K562 (cell line): ENCODE results near the gene EPN3. TPM values are rescaled to one million over a fixed set of nuclear protein-coding genes. Genes with fewer than 3 reads are reported as not detected.

Experiments
- ATAC-seq: fragments of 200-7000 bp; cut with Tn5 transposase; 3 replicates; pipeline ENCODE4 v1.9.1; 2020; ENCODE audit warnings: moderate library complexity
- BruUV-seq: library from RNA; stranded (reverse); fragments of 400-500 nt; replicated peaks from 2 replicates; lab custom pipeline; 2021; lab: Mats Ljungman, UMichigan
- CTCF ChIA-PET: fragments of 300-600 bp; formaldehyde crosslinking; extraction: SDS; loops from one replicate; lab custom pipeline; 2021; ENCODE audit warnings: low intra/inter-chr PET ratio; lab: Yijun Ruan, JAX
- POLR2A ChIA-PET: fragments of 300-600, 350-650 bp; sonication (Branson Sonifier 250); formaldehyde crosslinking; extraction: SDS; loops from one replicate; lab custom pipeline; 2021; ENCODE audit warnings: antibody characterized with exemption, inconsistent platforms; lab: Yijun Ruan, JAX
- DNase-seq, 4 experiments: peaks; one replicate each; pipeline versions ENCODE4 v3.0.0 to v3.0.0-alpha.2; 2011 to 2018; ENCODE audit warnings: low spot score in 3 of 4, mixed read lengths in 3 of 4; ENCODE audit errors: extremely low read depth in 1 of 4
- FAIRE-seq: peaks from 2 replicates; lab custom pipeline; 2011; peaks lifted over from hg19 to GRCh38; lab: Jason Lieb, UNC
- H2AFZ ChIP-seq: 2 replicates; pipeline ENCODE4 v1.6.0; 2011; ENCODE audit warnings: low read depth, low read length, control low read depth, inconsistent platforms
- H3K27ac ChIP-seq: fragments of 200-600 bp; 3 replicates; pipeline ENCODE4 v1.8.0; 2011; ENCODE audit warnings: low read depth, mild to moderate bottlenecking, control low read depth, inconsistent platforms, low read length, moderate library complexity, mixed read lengths; ENCODE audit errors: extremely low read depth
- H3K27me3 ChIP-seq, 2 experiments: fragments of 300-600 bp in 1 of 2; 2 replicates in 1 of 2; 3 replicates in 1 of 2; pipeline versions ENCODE4 v1.6.0 to v1.8.0; 2011; ENCODE audit warnings: inconsistent platforms in 2 of 2, low read length in 2 of 2, mild to moderate bottlenecking in 1 of 2, mixed read lengths in 1 of 2, moderate library complexity in 1 of 2; ENCODE audit not compliant: control insufficient read depth in 2 of 2, insufficient read depth in 2 of 2
- H3K36me3 ChIP-seq: fragments of 300-600 bp; 3 replicates; pipeline ENCODE4 v1.8.0; 2011; ENCODE audit warnings: mild to moderate bottlenecking, low read length, inconsistent platforms; ENCODE audit not compliant: control insufficient read depth, insufficient read depth
- H3K4me1 ChIP-seq, 2 experiments: fragments of 200-600 bp in 1 of 2; replicated peaks in 1 of 2; 2 replicates in 1 of 2; 3 replicates in 1 of 2; pipeline versions ENCODE4 v1.5.1 to v1.8.0; 2011; ENCODE audit warnings: inconsistent platforms in 2 of 2, low read length in 2 of 2, mild to moderate bottlenecking in 1 of 2, mixed read lengths in 1 of 2, moderate library complexity in 1 of 2; ENCODE audit not compliant: control insufficient read depth in 2 of 2, insufficient read depth in 2 of 2
- H3K4me2 ChIP-seq: 2 replicates; pipeline ENCODE4 v1.6.1; 2011; ENCODE audit warnings: low read length, control low read depth, inconsistent platforms, mixed read lengths; ENCODE audit not compliant: insufficient read depth
- H3K4me3 ChIP-seq: fragments of 200-600 bp; sonication (generic), shearing (Covaris generic); 2 replicates; pipeline ENCODE4 v1.5.1; 2016; ENCODE audit warnings: control low read depth, inconsistent platforms
- H3K79me2 ChIP-seq: fragments of 200-600 bp; 3 replicates; pipeline ENCODE4 v1.8.0; 2011; ENCODE audit warnings: low read length, inconsistent platforms; ENCODE audit not compliant: control insufficient read depth, insufficient read depth
- H3K9ac ChIP-seq, 2 experiments: 2 replicates each; pipeline versions ENCODE4 v1.6.0 to v1.6.1; 2011; ENCODE audit warnings: low read depth in 2 of 2, low read length in 2 of 2, control low read depth in 1 of 2, inconsistent platforms in 1 of 2, mild to moderate bottlenecking in 1 of 2, mixed read lengths in 1 of 2; ENCODE audit not compliant: insufficient read depth in 1 of 2
- H3K9me1 ChIP-seq: one replicate; pipeline ENCODE4 v1.6.0; 2011; ENCODE audit warnings: inconsistent platforms, mild to moderate bottlenecking, low read length, moderate library complexity; ENCODE audit not compliant: control insufficient read depth, insufficient read depth
- H3K9me3 ChIP-seq: replicated peaks from 2 replicates; pipeline ENCODE4 v1.5.1; 2011; ENCODE audit warnings: low read depth, low read length, inconsistent platforms; ENCODE audit not compliant: control insufficient read depth, insufficient read depth
- H4K20me1 ChIP-seq: replicated peaks from 2 replicates; pipeline ENCODE4 v1.6.1; 2011; ENCODE audit warnings: low read length, inconsistent platforms, mixed read lengths; ENCODE audit not compliant: control insufficient read depth, insufficient read depth
- CREB1 ChIP-seq, 2 experiments: sonication (generic) in 1 of 2; formaldehyde crosslinking in 1 of 2; IDR thresholded peaks; 2 replicates each; pipeline versions ENCODE4 v1.6.1 to v1.8.0; 2012 to 2022; ENCODE audit warnings: inconsistent platforms in 1 of 2, mild to moderate bottlenecking in 1 of 2, missing genetic modification reagents in 1 of 2, moderate library complexity in 1 of 2
- E2F6 ChIP-seq, 2 experiments: IDR thresholded peaks; 2 replicates each; pipeline ENCODE4 v1.6.1; 2011; ENCODE audit warnings: borderline replicate concordance in 1 of 2, control low read depth in 1 of 2, low read depth in 1 of 2, low read length in 1 of 2, mild to moderate bottlenecking in 1 of 2, mixed read lengths in 1 of 2, moderate library complexity in 1 of 2; ENCODE audit not compliant: insufficient read depth in 1 of 2, insufficient read length in 1 of 2, poor library complexity in 1 of 2, severe bottlenecking in 1 of 2; ENCODE audit errors: extremely low read depth in 1 of 2
- ELK3 ChIP-seq: fragments of 450-650 bp; formaldehyde crosslinking; IDR thresholded peaks from 2 replicates; pipeline ENCODE4 v1.4.0; 2020; ENCODE audit warnings: mild to moderate bottlenecking
- EP300 ChIP-seq: IDR thresholded peaks from 2 replicates; pipeline ENCODE4 v1.6.1; 2012; ENCODE audit warnings: low read length, improper control_type of control experiment
- ESRRA ChIP-seq: fragments of 450-650 bp; IDR thresholded peaks from 2 replicates; pipeline ENCODE4 v1.6.1; 2014; ENCODE audit warnings: low read depth, mild to moderate bottlenecking, moderate library complexity, borderline replicate concordance
- FOXK1 ChIP-seq: sonication (generic); formaldehyde crosslinking; IDR thresholded peaks from 2 replicates; pipeline ENCODE4 v1.8.0; 2022; ENCODE audit warnings: missing genetic modification reagents, mild to moderate bottlenecking, borderline replicate concordance
- GABPB1 ChIP-seq: sonication (generic); formaldehyde crosslinking; IDR thresholded peaks from 2 replicates; pipeline ENCODE4 v1.8.0; 2022; ENCODE audit warnings: mild to moderate bottlenecking, missing genetic modification reagents
- HNRNPK ChIP-seq: fragments of 200-400 bp; formaldehyde crosslinking; IDR thresholded peaks from one replicate; pipeline ENCODE4 v1.6.1; 2018; ENCODE audit warnings: mild to moderate bottlenecking, low read depth, low read length; ENCODE audit not compliant: poor library complexity, severe bottlenecking
- L3MBTL2 ChIP-seq: fragments of 450-650 bp; IDR thresholded peaks from 2 replicates; pipeline ENCODE4 v1.6.1; 2016; ENCODE audit warnings: mild to moderate bottlenecking, moderate library complexity
- STAG1 ChIP-seq: sonication (generic); formaldehyde crosslinking; IDR thresholded peaks from 2 replicates; pipeline ENCODE4 v1.5.0; 2020; ENCODE audit warnings: missing genetic modification reagents, borderline replicate concordance
- TRIM25 ChIP-seq: fragments of 450-650 bp; IDR thresholded peaks from 2 replicates; pipeline ENCODE4 v1.7.0; 2016; ENCODE audit warnings: borderline replicate concordance
- ZNF395 ChIP-seq: fragments of 200-800 bp; sonication (Bioruptor generic); IDR thresholded peaks from 2 replicates; pipeline ENCODE4 v1.6.1; 2017; ENCODE audit warnings: missing genetic modification characterization, missing compliant biosample characterization
- ZNF589 ChIP-seq: fragments of 200-800 bp; sonication (Bioruptor generic); IDR thresholded peaks from 2 replicates; pipeline ENCODE4 v1.6.1; 2016; ENCODE audit warnings: low read depth, missing genetic modification characterization, missing compliant biosample characterization
- ZNF79 ChIP-seq: fragments of 250-450 bp; sonication (Bioruptor Pico); IDR thresholded peaks from 2 replicates; pipeline ENCODE4 v1.4.0; 2020; ENCODE audit warnings: low read depth, mild to moderate bottlenecking, moderate library complexity
- WGBS: fragments of 100-300 bp; shearing (Covaris generic); methylation state at CpG from one replicate; pipeline ENCODE4 v1.1.6; 2016; ENCODE audit warnings: low coverage, mixed read lengths; ENCODE audit not compliant: insufficient coverage; ENCODE audit errors: missing lambda C conversion rate; 5-methylcytosine and 5-hydroxymethylcytosine counted together
- in situ Hi-C: fragments of 300-500 bp; cut with MboI; formaldehyde crosslinking; loops from 4 replicates; pipeline ENCODE4 v1.15.0; 2018; ENCODE audit warnings: inconsistent platforms, mixed read lengths
- intact Hi-C: fragments of 100-400 bp; cut with micrococcal nuclease; formaldehyde crosslinking; loops from 2 replicates; pipeline ENCODE4 v1.14.2; 2022
- polyA plus RNA-seq, 8 experiments: library from polyadenylated mRNA; depleted of rRNA in 4 of 8; stranded (reverse) in 5 of 8; unstranded in 3 of 8; fragments of >200 nt; fragmentation: Nextera tagmentation in 2 of 8; fragmentation: Illumina TruSeq in 1 of 8; extraction: Ambion mirVana in 2 of 8; extraction: Trizol in 1 of 8; gene quantifications; 2 replicates each; pipeline versions ENCODE4 v1.2.1 to v1.2.3, GENCODE V29; 2011 to 2014; ENCODE audit warnings: inconsistent platforms in 1 of 8, missing spikeins in 1 of 8
- total RNA-seq, 7 experiments: library from RNA; depleted of rRNA in 6 of 7; stranded (reverse); fragments of >200 nt in 6 of 7; fragmentation: Illumina TruSeq in 2 of 7; extraction: Trizol in 2 of 7; gene quantifications; 2 replicates each; pipeline versions ENCODE4 v1.2.1 to v1.2.3, GENCODE V29; 2011 to 2021; ENCODE audit warnings: low replicate concordance in 1 of 7

EPN3 gene
- total and polyA plus RNA-seq, 9 of the 15 experiments (the other 6 are each of a cell fraction or from before 2014, with no cell fraction given), result 0.16 TPM; not detected in 8

GRCh38 chr17:50559674-50560184, 27.2 kb downstream of the EPN3 start:
- 15% methylated on average over 24 of the region's 27 CpGs for WGBS
- Histone ChIP-seq H3K9me1 (no peaks in the 10 kb centered on the region), H3K79me2 (no peaks in the 10 kb centered on the region), H3K27ac (no peak overlapping the region), H3K4me3 (peak overlapping the region; percentile 37), H4K20me1 (peaks cover 18% of the 10 kb centered on the region; the same call in 1 of the 2 replicates), H3K36me3 (no peaks in the 10 kb centered on the region), H3K9ac (peak overlapping the region in 1 of 2 experiments; percentile 75; a peak in 1 of 4 replicates), H3K9me3 (no peaks in the 10 kb centered on the region), H3K4me1 (peaks cover 9 to 35% of the 10 kb centered on the region in 2 experiments), H3K4me2 (peak overlapping the region; percentile 68), H2AFZ (peak overlapping the region; percentile 67), H3K27me3 (peaks cover 25 to 60% of the 10 kb centered on the region in 2 experiments)
- intact Hi-C loops, result no loop called here
- POLR2A ChIA-PET, result interaction anchor here (0.6 to 1.6 kb wide), 5 partner anchors 9 to 595 kb away, joined by 3 to 7 read pairs (median 3); no protein-coding TSS in a partner anchor
- BruUV-seq, result no TSS peak
- CTCF ChIA-PET, result no interaction called here
- ATAC-seq (peak; percentile 82), DNase-seq (peak; percentile 77 to 84 (median 78)), FAIRE-seq (peak; percentile 89)
- in situ Hi-C loops, result no loop called here
- no peak for TF ChIP-seq ZNF395
- no peak for TF ChIP-seq TRIM25
- TF ChIP-seq EP300, result no peak
- peak; percentile 52 to 59 for TF ChIP-seq E2F6 (IDR thresholded peaks at IDR 0.05; ENCODE audit: borderline replicate concordance in 1 of 2, extremely low read depth in 1 of 2, insufficient read depth in 1 of 2, insufficient read length in 1 of 2, low read depth in 1 of 2, low read length in 1 of 2, poor library complexity in 1 of 2, severe bottlenecking in 1 of 2)
- TF ChIP-seq GABPB1 (CRISPR knock-in tag), result peak; percentile 43; the same call in 1 of the 2 replicates
- TF ChIP-seq FOXK1 (CRISPR knock-in tag), result no peak
- TF ChIP-seq CREB1 (IDR thresholded peaks at IDR 0.05), result no peak
- peak; percentile 13; the same call in 1 of the 2 replicates for TF ChIP-seq CREB1 (CRISPR knock-in tag; IDR thresholded peaks at IDR 0.05)
- peak; percentile 80 for TF ChIP-seq L3MBTL2
- no peak for TF ChIP-seq ZNF589 (CRISPR knock-in tag)
- TF ChIP-seq ESRRA, result peak; percentile 82
- no peak for TF ChIP-seq HNRNPK
- TF ChIP-seq ZNF79 (CRISPR knock-in tag), result no peak
- TF ChIP-seq STAG1 (CRISPR knock-in tag), result 0 out of 2 replicates have a peak, but pooled peaks have one; percentile 25
- TF ChIP-seq ELK3 (CRISPR knock-in tag), result no peak
